Osteoblast (primary cell): ENCODE data around the gene HEXD. TPM values are rescaled to one million over a fixed set of nuclear protein-coding genes. Genes with fewer than 3 reads are reported as not detected.

Experiments
- DNase-seq: peaks from one replicate; pipeline ENCODE4 v3.0.0; 2011; ENCODE audit warnings: low spot score, mixed read lengths; ENCODE audit not compliant: insufficient read length; ENCODE audit errors: missing footprints
- H2AFZ ChIP-seq: 2 replicates; pipeline ENCODE4 v1.6.0; 2011; ENCODE audit warnings: mild to moderate bottlenecking, low read length
- H3K27ac ChIP-seq: 2 replicates; pipeline ENCODE4 v1.5.1; 2011; ENCODE audit warnings: mild to moderate bottlenecking, low read depth, low read length, moderate library complexity
- H3K27me3 ChIP-seq: 2 replicates; pipeline ENCODE4 v1.6.0; 2012; ENCODE audit warnings: mild to moderate bottlenecking, control low read depth, inconsistent platforms, low read length, moderate library complexity; ENCODE audit not compliant: insufficient read depth
- H3K36me3 ChIP-seq: 2 replicates; pipeline ENCODE4 v1.5.1; 2011; ENCODE audit warnings: mild to moderate bottlenecking, low read length, control low read depth, moderate library complexity; ENCODE audit not compliant: insufficient read depth
- H3K4me1 ChIP-seq: 2 replicates; pipeline ENCODE4 v1.5.1; 2011; ENCODE audit warnings: mild to moderate bottlenecking, low read length, control low read depth, moderate library complexity; ENCODE audit not compliant: insufficient read depth
- H3K4me2 ChIP-seq: 2 replicates; pipeline ENCODE4 v1.6.0; 2011; ENCODE audit warnings: mild to moderate bottlenecking, low read length; ENCODE audit not compliant: insufficient read depth
- H3K4me3 ChIP-seq: fragments of 200-600 bp; sonication (generic); 3 replicates; pipeline ENCODE4 v1.5.1; 2012; ENCODE audit warnings: mild to moderate bottlenecking, low read length, inconsistent platforms; ENCODE audit not compliant: insufficient read depth
- H3K79me2 ChIP-seq: 2 replicates; pipeline ENCODE4 v1.6.0; 2012; ENCODE audit warnings: mild to moderate bottlenecking, low read length, control low read depth, inconsistent platforms; ENCODE audit not compliant: insufficient read depth
- H3K9me3 ChIP-seq: 2 replicates; pipeline ENCODE4 v1.5.1; 2011; ENCODE audit warnings: low read depth, low read length, control low read depth
- H4K20me1 ChIP-seq: 2 replicates; pipeline ENCODE4 v1.6.0; 2012; ENCODE audit warnings: mild to moderate bottlenecking, low read length, control low read depth; ENCODE audit not compliant: insufficient read depth
- total RNA-seq: library from RNA; depleted of rRNA; stranded (reverse); fragments of >200 nt; gene quantifications from 2 replicates; pipeline ENCODE4 v1.2.3, GENCODE V29; 2012
- TF ChIP-seq, protein P1 (sequence below): IDR thresholded peaks from 2 replicates; pipeline ENCODE4 v1.5.1; 2011; ENCODE audit warnings: mild to moderate bottlenecking, low read depth, low read length, moderate library complexity; ENCODE audit errors: extremely low read depth

Gene HEXD
- total RNA-seq, 1 donor, result 20.3 TPM

GRCh38 chr17:82440991-82441627 is 23.0 kb downstream of the HEXD start:
- H3K9me3 ChIP-seq, result no peaks in the 10 kb centered on the region
- peaks cover 8% of the 10 kb centered on the region for H3K36me3 ChIP-seq
- H3K79me2 ChIP-seq, result no peaks in the 10 kb centered on the region
- H3K4me3 ChIP-seq, result no peak overlapping the region
- H3K27ac ChIP-seq, result no peak overlapping the region
- TF ChIP-seq, protein P1, sequence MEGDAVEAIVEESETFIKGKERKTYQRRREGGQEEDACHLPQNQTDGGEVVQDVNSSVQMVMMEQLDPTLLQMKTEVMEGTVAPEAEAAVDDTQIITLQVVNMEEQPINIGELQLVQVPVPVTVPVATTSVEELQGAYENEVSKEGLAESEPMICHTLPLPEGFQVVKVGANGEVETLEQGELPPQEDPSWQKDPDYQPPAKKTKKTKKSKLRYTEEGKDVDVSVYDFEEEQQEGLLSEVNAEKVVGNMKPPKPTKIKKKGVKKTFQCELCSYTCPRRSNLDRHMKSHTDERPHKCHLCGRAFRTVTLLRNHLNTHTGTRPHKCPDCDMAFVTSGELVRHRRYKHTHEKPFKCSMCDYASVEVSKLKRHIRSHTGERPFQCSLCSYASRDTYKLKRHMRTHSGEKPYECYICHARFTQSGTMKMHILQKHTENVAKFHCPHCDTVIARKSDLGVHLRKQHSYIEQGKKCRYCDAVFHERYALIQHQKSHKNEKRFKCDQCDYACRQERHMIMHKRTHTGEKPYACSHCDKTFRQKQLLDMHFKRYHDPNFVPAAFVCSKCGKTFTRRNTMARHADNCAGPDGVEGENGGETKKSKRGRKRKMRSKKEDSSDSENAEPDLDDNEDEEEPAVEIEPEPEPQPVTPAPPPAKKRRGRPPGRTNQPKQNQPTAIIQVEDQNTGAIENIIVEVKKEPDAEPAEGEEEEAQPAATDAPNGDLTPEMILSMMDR, result no peak
- H4K20me1 ChIP-seq, result peaks cover 27% of the 10 kb centered on the region
- peak; percentile 71 for DNase-seq
- H3K27me3 ChIP-seq, result no peaks in the 10 kb centered on the region
- no peak overlapping the region for H3K4me2 ChIP-seq
- H2AFZ ChIP-seq, result no peak overlapping the region
- H3K4me1 ChIP-seq, result no peaks in the 10 kb centered on the region

GRCh38 chr17:82441691-82442487 is 23.7 kb downstream of the HEXD start:
- TF ChIP-seq, protein P1, result no peak
- peaks cover 33% of the 10 kb centered on the region for H4K20me1 ChIP-seq
- peak; percentile 87 for DNase-seq

DNA sequence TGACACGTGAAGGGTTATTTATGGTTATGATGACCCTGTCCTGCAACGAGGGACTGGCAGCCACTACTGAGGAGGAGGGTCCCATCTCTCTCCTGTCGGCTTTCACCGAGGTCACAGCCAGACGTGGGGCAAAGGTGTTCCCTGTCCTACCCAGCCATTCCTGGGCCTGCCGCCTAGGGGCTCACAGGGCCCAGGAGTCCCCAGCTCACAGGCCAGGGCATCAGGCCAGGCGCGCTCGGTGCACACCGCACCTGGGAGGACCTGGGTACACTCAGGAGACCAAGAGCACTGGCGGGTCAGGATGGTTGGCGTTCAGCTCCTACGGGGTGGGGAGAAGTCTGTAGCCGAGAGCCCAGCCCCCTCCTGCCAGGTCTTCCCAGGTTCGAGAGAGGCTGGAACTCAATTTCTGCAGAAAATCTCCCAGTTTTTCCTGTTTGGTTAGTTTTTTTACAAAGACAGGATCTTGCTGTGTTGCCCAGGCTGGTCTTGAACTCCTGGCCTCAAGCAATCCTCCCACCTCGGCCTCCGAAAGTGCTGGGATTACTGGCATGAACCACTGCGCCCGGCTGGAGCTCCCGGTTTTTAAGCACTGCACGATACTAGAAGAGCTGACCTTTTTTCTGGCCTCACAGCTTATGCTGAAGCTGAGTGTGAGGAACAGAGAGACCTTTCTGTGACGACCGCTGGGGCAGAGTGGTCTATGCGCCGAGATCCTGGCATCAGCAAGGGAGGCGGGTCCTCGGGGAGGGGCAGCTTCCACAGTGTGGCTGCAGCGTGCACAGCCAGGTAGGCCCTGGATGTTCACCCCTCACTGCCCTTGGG is 24.7 kb downstream of the HEXD start:
- H3K27me3 ChIP-seq, result no peaks in the 10 kb centered on the region
- H3K9me3 ChIP-seq, result no peaks in the 10 kb centered on the region
- H3K79me2 ChIP-seq, result peaks cover 4% of the 10 kb centered on the region
- no peak overlapping the region for H3K4me2 ChIP-seq
- H3K4me3 ChIP-seq, result no peak overlapping the region
- TF ChIP-seq, protein P1, result no peak
- no peak overlapping the region for H2AFZ ChIP-seq
- H3K27ac ChIP-seq, result no peak overlapping the region
- no peaks in the 10 kb centered on the region for H3K4me1 ChIP-seq
- peaks cover 11% of the 10 kb centered on the region for H3K36me3 ChIP-seq
- H4K20me1 ChIP-seq, result peaks cover 33% of the 10 kb centered on the region
- DNase-seq, result no peak

More at GRCh38 chr17:82441691-82442487, 23.7 kb downstream of the HEXD start:
- Histone ChIP-seq H3K4me3 (no peak overlapping the region), H3K4me2 (no peak overlapping the region), H3K36me3 (peaks cover 11% of the 10 kb centered on the region), H3K4me1 (no peaks in the 10 kb centered on the region), H3K27ac (no peak overlapping the region), H2AFZ (no peak overlapping the region), H3K79me2 (no peaks in the 10 kb centered on the region), H3K9me3 (no peaks in the 10 kb centered on the region), H3K27me3 (no peaks in the 10 kb centered on the region)
